PC-9 (cell line): ENCODE results near the gene ABCA2. TPM values are rescaled to one million over a fixed set of nuclear protein-coding genes. Genes with fewer than 3 reads are reported as not detected.
A peak's percentile ranks its signal among the peaks of the same experiment; 100 is the strongest.

ENCODE experiments used
- BruUV-seq: library from RNA; stranded (reverse); fragments of 400-500 nt; replicated peaks from 2 replicates; lab custom pipeline; 2021; lab: Mats Ljungman, UMichigan
- CTCF ChIA-PET: fragments of 300-600 bp; sonication (Branson Sonifier 250); formaldehyde crosslinking; loops from one replicate; lab custom pipeline; 2022; ENCODE audit warnings: antibody characterized with exemption; lab: Charles Lee
- POLR2A ChIA-PET: fragments of 300-600 bp; sonication (Branson Sonifier 250); formaldehyde crosslinking; loops from one replicate; lab custom pipeline; 2022; ENCODE audit warnings: antibody characterized with exemption; ENCODE audit not compliant: unreplicated experiment; lab: Charles Lee
- DNase-seq, 2 experiments: peaks; one replicate each; pipeline versions ENCODE4 v3.0.0 to v3.0.0-alpha.2; 2015 to 2022; ENCODE audit warnings: mixed read lengths in 1 of 2
- H2AFZ ChIP-seq: fragments of 200-600 bp; sonication (generic); 2 replicates; pipeline ENCODE4 v1.8.1; 2017; ENCODE audit warnings: antibody characterized with exemption
- H3F3A ChIP-seq: fragments of 200-600 bp; sonication (generic); 2 replicates; pipeline ENCODE4 v1.8.1; 2017; ENCODE audit warnings: antibody characterized with exemption, mild to moderate bottlenecking, low read depth; ENCODE audit not compliant: insufficient read depth
- H3K27ac ChIP-seq: fragments of 200-600 bp; sonication (generic); 2 replicates; pipeline ENCODE4 v1.6.1; 2016; ENCODE audit warnings: mixed run types
- H3K27me3 ChIP-seq: fragments of 200-600 bp; sonication (generic); 2 replicates; pipeline ENCODE4 v1.6.1; 2016; ENCODE audit warnings: low read depth, mixed run types; ENCODE audit not compliant: insufficient read depth
- H3K36me3 ChIP-seq: fragments of 200-600 bp; sonication (generic); 2 replicates; pipeline ENCODE4 v1.6.1; 2016; ENCODE audit warnings: low read depth, mixed run types
- H3K4me1 ChIP-seq: fragments of 200-600 bp; sonication (generic); replicated peaks from 2 replicates; pipeline ENCODE4 v1.6.1; 2016; ENCODE audit warnings: mixed run types; ENCODE audit not compliant: insufficient read depth
- H3K4me2 ChIP-seq: fragments of 200-600 bp; sonication (generic); 2 replicates; pipeline ENCODE4 v1.6.1; 2017; ENCODE audit warnings: mixed run types
- H3K4me3 ChIP-seq: fragments of 200-600 bp; sonication (generic); 2 replicates; pipeline ENCODE4 v1.6.1; 2016; ENCODE audit warnings: mixed run types
- H3K79me2 ChIP-seq: fragments of 200-600 bp; sonication (generic); 2 replicates; pipeline ENCODE4 v1.6.1; 2017; ENCODE audit warnings: low read depth, mixed run types
- H3K9me2 ChIP-seq: fragments of 200-600 bp; sonication (generic); 2 replicates; pipeline ENCODE4 v1.8.1; 2017; ENCODE audit warnings: mild to moderate bottlenecking; ENCODE audit not compliant: insufficient read depth
- H3K9me3 ChIP-seq: fragments of 200-600 bp; sonication (generic); 2 replicates; pipeline ENCODE4 v1.8.1; 2016; ENCODE audit warnings: low read depth; ENCODE audit not compliant: insufficient read depth
- H4K20me1 ChIP-seq: fragments of 200-600 bp; sonication (generic); 2 replicates; pipeline ENCODE4 v1.8.1; 2017; ENCODE audit not compliant: insufficient read depth
- EZH2 ChIP-seq: fragments of 200-600 bp; sonication (generic); IDR thresholded peaks from 2 replicates; pipeline ENCODE4 v1.8.0; 2017; ENCODE audit warnings: antibody characterized with exemption, low read depth
- intact Hi-C: fragments of 100-400 bp; cut with micrococcal nuclease; formaldehyde crosslinking; loops from one replicate; pipeline ENCODE4 v1.10.0; 2022; ENCODE audit not compliant: unreplicated experiment
- total RNA-seq: library from RNA; stranded (reverse); gene quantifications from 2 replicates; pipeline ENCODE4 v1.2.3, GENCODE V29; 2021
- TF ChIP-seq, protein P1 (sequence below): fragments of 200-600 bp; sonication (generic); conservative IDR thresholded peaks from 2 replicates; pipeline ENCODE4 v1.6.1; 2017; ENCODE audit warnings: mixed run types, antibody characterized with exemption, mild to moderate bottlenecking, moderate library complexity

The ABCA2 gene
- total RNA-seq, 1 experiment from 2014 or later, result 79.2 TPM

GRCh38 chr9:137068539-137069507 is 40.8 kb upstream of the ABCA2 start:
- no peaks in the 10 kb centered on the region for H3K36me3 ChIP-seq
- DNase-seq, result no peak
- peaks cover 18% of the 10 kb centered on the region; the same call in 1 of the 2 replicates for H3K79me2 ChIP-seq
- ChIA-PET POLR2A (interaction anchor here (0.6 kb wide), 2 partner anchors 18 to 35 kb away, joined by 3 read pairs; no protein-coding TSS in a partner anchor), CTCF (interaction anchor here (0.5 to 3.3 kb wide), 11 partner anchors 10 to 168 kb away, joined by 3 to 19 read pairs (median 4); partner anchors contain the start of genes MAN1B1 and NPDC1)
- H3F3A ChIP-seq, result peaks cover 20% of the 10 kb centered on the region
- no peaks in the 10 kb centered on the region for H3K9me2 ChIP-seq
- intact Hi-C loops, result loop anchor here (1.0 kb wide), 1 partner anchor 49 kb away; no protein-coding TSS in a partner anchor
- no peak overlapping the region for H2AFZ ChIP-seq
- no peaks in the 10 kb centered on the region for H3K27me3 ChIP-seq
- BruUV-seq, result no TSS peak
- no peak for TF ChIP-seq EZH2
- TF ChIP-seq, protein P1, sequence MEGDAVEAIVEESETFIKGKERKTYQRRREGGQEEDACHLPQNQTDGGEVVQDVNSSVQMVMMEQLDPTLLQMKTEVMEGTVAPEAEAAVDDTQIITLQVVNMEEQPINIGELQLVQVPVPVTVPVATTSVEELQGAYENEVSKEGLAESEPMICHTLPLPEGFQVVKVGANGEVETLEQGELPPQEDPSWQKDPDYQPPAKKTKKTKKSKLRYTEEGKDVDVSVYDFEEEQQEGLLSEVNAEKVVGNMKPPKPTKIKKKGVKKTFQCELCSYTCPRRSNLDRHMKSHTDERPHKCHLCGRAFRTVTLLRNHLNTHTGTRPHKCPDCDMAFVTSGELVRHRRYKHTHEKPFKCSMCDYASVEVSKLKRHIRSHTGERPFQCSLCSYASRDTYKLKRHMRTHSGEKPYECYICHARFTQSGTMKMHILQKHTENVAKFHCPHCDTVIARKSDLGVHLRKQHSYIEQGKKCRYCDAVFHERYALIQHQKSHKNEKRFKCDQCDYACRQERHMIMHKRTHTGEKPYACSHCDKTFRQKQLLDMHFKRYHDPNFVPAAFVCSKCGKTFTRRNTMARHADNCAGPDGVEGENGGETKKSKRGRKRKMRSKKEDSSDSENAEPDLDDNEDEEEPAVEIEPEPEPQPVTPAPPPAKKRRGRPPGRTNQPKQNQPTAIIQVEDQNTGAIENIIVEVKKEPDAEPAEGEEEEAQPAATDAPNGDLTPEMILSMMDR, result no peak
- peaks cover 25% of the 10 kb centered on the region for H3K4me1 ChIP-seq
- peak overlapping the region; percentile 67 for H3K4me3 ChIP-seq
- no peak overlapping the region for H3K27ac ChIP-seq
- H3K9me3 ChIP-seq, result no peaks in the 10 kb centered on the region
- peak overlapping the region; percentile 90 for H3K4me2 ChIP-seq
- H4K20me1 ChIP-seq, result peaks cover 10% of the 10 kb centered on the region; the same call in 1 of the 2 replicates

DNA sequence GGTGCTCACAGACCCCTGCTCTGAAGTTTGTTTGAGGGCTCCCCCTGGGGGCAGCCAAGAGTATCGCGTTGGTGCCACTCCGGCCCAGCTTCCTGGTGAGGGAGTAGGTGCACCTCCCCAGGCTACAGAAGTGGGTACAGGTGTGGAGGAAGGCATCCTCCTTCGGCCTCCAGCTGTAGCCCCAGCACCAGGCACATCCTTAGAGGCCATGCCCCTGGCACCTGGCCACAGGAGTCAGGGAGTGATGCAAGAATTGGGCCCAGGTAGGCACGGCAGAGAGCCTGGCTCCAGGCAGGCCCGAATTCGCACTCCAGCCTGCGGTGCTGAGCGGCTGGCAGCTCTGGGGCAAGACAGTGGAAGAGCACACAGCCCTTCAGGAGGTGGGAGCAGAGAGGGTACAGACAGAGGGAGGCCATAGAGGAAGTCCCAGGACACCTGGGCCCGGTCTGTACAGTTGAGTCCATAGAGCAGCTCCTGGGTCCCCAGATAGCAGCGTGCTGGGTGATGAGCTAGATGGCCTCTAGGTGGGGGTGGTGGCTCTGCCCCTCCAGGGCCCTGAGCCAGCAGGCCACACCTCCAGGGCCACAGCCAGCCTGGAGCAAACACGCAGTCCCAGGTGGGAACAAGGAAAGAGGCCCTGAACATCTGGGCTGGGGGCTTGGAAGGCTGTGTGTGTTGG is 40.0 kb upstream of the ABCA2 start:
- no TSS peak for BruUV-seq
- Histone ChIP-seq H3K9me2 (no peaks in the 10 kb centered on the region), H3K4me3 (no peak overlapping the region), H3K27me3 (no peaks in the 10 kb centered on the region), H3K4me2 (peak overlapping the region; percentile 90; the same call in 1 of the 2 replicates), H4K20me1 (peaks cover 10% of the 10 kb centered on the region; the same call in 1 of the 2 replicates), H3K4me1 (peaks cover 25% of the 10 kb centered on the region), H3K36me3 (no peaks in the 10 kb centered on the region), H3K79me2 (peaks cover 18% of the 10 kb centered on the region; the same call in 1 of the 2 replicates), H2AFZ (no peak overlapping the region), H3K27ac (no peak overlapping the region), H3F3A (peaks cover 15% of the 10 kb centered on the region), H3K9me3 (no peaks in the 10 kb centered on the region)
- ChIA-PET CTCF (interaction anchor here (0.5 to 3.3 kb wide), 18 partner anchors 9 to 467 kb away, joined by 3 to 19 read pairs (median 4); partner anchors contain the start of genes ENTPD2, MAN1B1, NPDC1 and TRAF2), POLR2A (interaction anchor here (0.6 to 0.7 kb wide), 3 partner anchors 18 to 825 kb away, joined by 3 to 21 read pairs (median 4); no protein-coding TSS in a partner anchor)
- no peak for TF ChIP-seq EZH2
- TF ChIP-seq, protein P1, result peak; percentile 84
- intact Hi-C loops, result loop anchor here (1.0 kb wide), 1 partner anchor 50 kb away; no protein-coding TSS in a partner anchor
- DNase-seq, result peak; percentile 66 to 90
